ENCODE data around the gene SPAG17.

GRCh38 chr1:118018060-118018459 is 167.0 kb downstream of the SPAG17 start:
- no peak for TF ChIP-seq EP300 (IDR thresholded peaks at IDR 0.05; ENCODE audit: borderline replicate concordance in 1 of 2, low read depth in 1 of 2, low read length in 1 of 2)
- TF ChIP-seq CTCF (IDR thresholded peaks at IDR 0.05): no peak
- TF ChIP-seq PBX3 (IDR thresholded peaks at IDR 0.05): no peak
- no peak for TF ChIP-seq SIN3A (IDR thresholded peaks at IDR 0.05; ENCODE audit: borderline replicate concordance, low read depth, low read length)
- no peak for TF ChIP-seq POLR2AphosphoS5 (IDR thresholded peaks at IDR 0.05; ENCODE audit: low read depth, low read length)
- no peak for TF ChIP-seq RAD21 (IDR thresholded peaks at IDR 0.05; ENCODE audit: low read length)
- no peak for TF ChIP-seq USF1 (IDR thresholded peaks at IDR 0.05; ENCODE audit: borderline replicate concordance, low read depth)
- TF ChIP-seq ZBTB33 (IDR thresholded peaks at IDR 0.05; ENCODE audit: borderline replicate concordance, low read depth): no peak
- no peak for TF ChIP-seq TAF1 (IDR thresholded peaks at IDR 0.05; ENCODE audit: borderline replicate concordance, low read depth, low read length)
- TF ChIP-seq FOXM1 (IDR thresholded peaks at IDR 0.05; ENCODE audit: low read depth): no peak
- no peak for TF ChIP-seq REST (IDR thresholded peaks at IDR 0.05; ENCODE audit: low read depth, low read length)
- no peak for TF ChIP-seq SMC3 (IDR thresholded peaks at IDR 0.05; ENCODE audit: low read depth, low read length)
- no peak for TF ChIP-seq RFX5 (IDR thresholded peaks at IDR 0.05; ENCODE audit: low read length)
